Measurements from ENCODE around the gene NPHP4. TPM values are rescaled to one million over a fixed set of nuclear protein-coding genes. Genes with fewer than 3 reads are reported as not detected.

NPHP4 gene
- total and polyA plus RNA-seq, 4 donors, result 1.7 to 5.6 (median 3.5) TPM

GRCh38 chr1:5989286-5989605, 3.0 kb downstream of the NPHP4 start:
- H3K4me1 ChIP-seq (ENCODE audit: control insufficient read depth in 4 of 4, insufficient read depth in 4 of 4, low read length in 3 of 4), result peaks cover 2 to 18% (median 7%) of the 10 kb centered on the region in 4 donors
- H3K27ac ChIP-seq (ENCODE audit: low read depth in 1 of 2, low read length in 2 of 2), result no peak overlapping the region
- TF ChIP-seq RAD21 (IDR thresholded peaks at IDR 0.05) (no peak), RXRA (IDR thresholded peaks at IDR 0.05) (no peak), HNF4A (conservative IDR thresholded peaks at IDR 0.05) (no peak), SP1 (IDR thresholded peaks at IDR 0.05) (no peak), YY1 (IDR thresholded peaks at IDR 0.05) (no peak), MAX (IDR thresholded peaks at IDR 0.05) (no peak), CTCF (IDR thresholded peaks at IDR 0.05; ENCODE audit: low read depth, low read length, missing input control) (no peak), FOXA2 (IDR thresholded peaks at IDR 0.05) (no peak), ATF3 (IDR thresholded peaks at IDR 0.05) (no peak), FOXA1 (IDR thresholded peaks at IDR 0.05) (no peak), GABPA (IDR thresholded peaks at IDR 0.05 in 1 of 2, conservative IDR thresholded peaks at IDR 0.05 in 1 of 2) (no peak), NR2F2 (IDR thresholded peaks at IDR 0.05) (no peak), TAF1 (conservative IDR thresholded peaks at IDR 0.05) (no peak), JUND (IDR thresholded peaks at IDR 0.05) (no peak), REST (IDR thresholded peaks at IDR 0.05) (no peak)
- H3K36me3 ChIP-seq (ENCODE audit: control insufficient read depth in 4 of 4, insufficient read depth in 3 of 4, low read depth in 1 of 4, low read length in 3 of 4), result no peaks in the 10 kb centered on the region
- H3K27me3 ChIP-seq (ENCODE audit: control insufficient read depth in 4 of 4, insufficient read depth in 4 of 4, low read length in 3 of 4), result no peaks in the 10 kb centered on the region
- no peak for DNase-seq (ENCODE audit: low spot score)
- H3K9me3 ChIP-seq (ENCODE audit: control insufficient read depth in 4 of 4, low read length in 3 of 4), result no peaks in the 10 kb centered on the region
- H3K9ac ChIP-seq (ENCODE audit: low read depth in 1 of 2, low read length in 2 of 2), result no peak overlapping the region
- 96% methylated on average over 5 of the region's 5 CpGs for WGBS
- H3K4me3 ChIP-seq (ENCODE audit: low read depth in 1 of 3, low read length in 3 of 3), result no peak overlapping the region

- no peaks in the 10 kb centered on the region for H3K9me3 ChIP-seq (ENCODE audit: control insufficient read depth in 4 of 4, low read length in 3 of 4)
- no peak for TF ChIP-seq JUND (IDR thresholded peaks at IDR 0.05)
- no peak for TF ChIP-seq HNF4G (IDR thresholded peaks at IDR 0.05)
- TF ChIP-seq GABPA (IDR thresholded peaks at IDR 0.05 in 1 of 2, conservative IDR thresholded peaks at IDR 0.05 in 1 of 2), result no peak
- no peak for TF ChIP-seq CTCF (IDR thresholded peaks at IDR 0.05; ENCODE audit: low read depth, low read length, missing input control)
- TF ChIP-seq TAF1 (conservative IDR thresholded peaks at IDR 0.05), result no peak
- TF ChIP-seq ZBTB33 (IDR thresholded peaks at IDR 0.05), result no peak
- no peak for TF ChIP-seq MAX (IDR thresholded peaks at IDR 0.05)
- no peak for TF ChIP-seq RAD21 (IDR thresholded peaks at IDR 0.05)
- TF ChIP-seq RXRA (IDR thresholded peaks at IDR 0.05), result no peak
- no peak for TF ChIP-seq FOXA1 (IDR thresholded peaks at IDR 0.05)
- TF ChIP-seq HNF4A (conservative IDR thresholded peaks at IDR 0.05), result no peak
Observed at GRCh38 chr1:5988596-5989285, 3.5 kb downstream of the NPHP4 start.

More at GRCh38 chr1:5988596-5989285, 3.5 kb downstream of the NPHP4 start:
- Histone ChIP-seq H3K27me3 (ENCODE audit: control insufficient read depth in 4 of 4, insufficient read depth in 4 of 4, low read length in 3 of 4) (no peaks in the 10 kb centered on the region), H3K4me1 (ENCODE audit: control insufficient read depth in 4 of 4, insufficient read depth in 4 of 4, low read length in 3 of 4) (peaks cover 0 to 18% (median 7%) of the 10 kb centered on the region in 4 donors), H3K4me3 (ENCODE audit: low read depth in 1 of 3, low read length in 3 of 3) (no peak overlapping the region), H3K9ac (ENCODE audit: low read depth in 1 of 2, low read length in 2 of 2) (no peak overlapping the region), H3K36me3 (ENCODE audit: control insufficient read depth in 4 of 4, insufficient read depth in 3 of 4, low read depth in 1 of 4, low read length in 3 of 4) (no peaks in the 10 kb centered on the region), H3K27ac (ENCODE audit: low read depth in 1 of 2, low read length in 2 of 2) (no peak overlapping the region)
- no peak for DNase-seq (ENCODE audit: low spot score)
- WGBS, result 95% methylated on average over 14 of the region's 14 CpGs

All from liver (tissue), 9 donors.